Natural killer cell (primary cell): ENCODE results near the gene PLCG2. TPM values are rescaled to one million over a fixed set of nuclear protein-coding genes. Genes with fewer than 3 reads are reported as not detected.

ENCODE experiments used
- ATAC-seq, 3 donors: fragments of 150-1000 bp in 2 of 3; fragments of 200-7000 bp in 1 of 3; cut with Tn5 transposase; 1 replicate in 1 of 3; 2 replicates in 2 of 3; pipeline ENCODE4 v1.10.0; 2021; ENCODE audit warnings: mild to moderate bottlenecking in 2 of 3, moderate library complexity in 2 of 3
- DNase-seq, 2 donors: peaks; one replicate each; pipeline versions ENCODE4 v3.0.0 to v3.0.0-alpha.2; 2013 to 2021; ENCODE audit warnings: mixed read lengths in 1 of 2
- H3K27ac ChIP-seq: one replicate; pipeline ENCODE4 v1.5.1; 2013; ENCODE audit warnings: mild to moderate bottlenecking, low read length
- H3K27me3 ChIP-seq: one replicate; pipeline ENCODE4 v1.6.1; 2013; ENCODE audit warnings: low read length; ENCODE audit not compliant: control insufficient read depth, insufficient read depth
- H3K36me3 ChIP-seq: one replicate; pipeline ENCODE4 v1.6.1; 2013; ENCODE audit warnings: low read length; ENCODE audit not compliant: control insufficient read depth, insufficient read depth
- H3K4me1 ChIP-seq: one replicate; pipeline ENCODE4 v1.6.1; 2013; ENCODE audit warnings: low read length; ENCODE audit not compliant: control insufficient read depth, insufficient read depth
- H3K4me3 ChIP-seq: one replicate; pipeline ENCODE4 v1.5.1; 2013; ENCODE audit warnings: low read length
- H3K9me3 ChIP-seq: one replicate; pipeline ENCODE4 v1.6.1; 2013; ENCODE audit warnings: low read length; ENCODE audit not compliant: control insufficient read depth, insufficient read depth
- H3K27ac Mint-ChIP-seq, 2 donors: one replicate each; pipeline ENCODE4 v1.8.0; 2022; ENCODE audit warnings: mild to moderate bottlenecking in 2 of 2, mixed read lengths in 2 of 2, moderate library complexity in 1 of 2
- H3K27me3 Mint-ChIP-seq, 2 donors: one replicate each; pipeline ENCODE4 v1.8.0; 2022; ENCODE audit warnings: low read depth in 2 of 2, mixed read lengths in 2 of 2
- H3K36me3 Mint-ChIP-seq: one replicate; pipeline ENCODE4 v1.8.0; 2022; ENCODE audit warnings: mixed read lengths
- H3K4me1 Mint-ChIP-seq, 2 donors: one replicate each; pipeline ENCODE4 v1.8.0; 2022; ENCODE audit warnings: mixed read lengths in 2 of 2
- H3K4me3 Mint-ChIP-seq: one replicate; pipeline ENCODE4 v1.8.0; 2022; ENCODE audit warnings: mild to moderate bottlenecking, moderate library complexity, mixed read lengths
- H3K9me3 Mint-ChIP-seq, 2 donors: one replicate each; pipeline ENCODE4 v1.8.0; 2022; ENCODE audit warnings: mixed read lengths in 2 of 2
- WGBS: methylation state at CpG from one replicate; pipeline ENCODE4 v1.1.7; 2013; ENCODE audit warnings: missing lambda C conversion rate; ENCODE audit not compliant: insufficient coverage; 5-methylcytosine and 5-hydroxymethylcytosine counted together
- intact Hi-C: fragments of 100-400 bp; cut with micrococcal nuclease; formaldehyde crosslinking; loops from one replicate; pipeline ENCODE4 v1.14.2; 2022
- total RNA-seq, 4 donors: library from RNA; stranded (reverse); fragments of 120-200 nt in 1 of 4; gene quantifications; one replicate each; pipeline versions ENCODE4 v1.2.3 to v1.2.4, GENCODE V29; 2013 to 2022
- TF ChIP-seq, protein P1 (sequence below): fragments of 200-600 bp; IDR thresholded peaks from one replicate; pipeline ENCODE4 v1.8.0; 2022; ENCODE audit warnings: antibody characterized with exemption

The PLCG2 gene
- total RNA-seq, 3 donors from 2014 or later (not counting 1 experiment from before 2014, with no cell fraction given): 250 to 298 (median 285) TPM

DNA sequence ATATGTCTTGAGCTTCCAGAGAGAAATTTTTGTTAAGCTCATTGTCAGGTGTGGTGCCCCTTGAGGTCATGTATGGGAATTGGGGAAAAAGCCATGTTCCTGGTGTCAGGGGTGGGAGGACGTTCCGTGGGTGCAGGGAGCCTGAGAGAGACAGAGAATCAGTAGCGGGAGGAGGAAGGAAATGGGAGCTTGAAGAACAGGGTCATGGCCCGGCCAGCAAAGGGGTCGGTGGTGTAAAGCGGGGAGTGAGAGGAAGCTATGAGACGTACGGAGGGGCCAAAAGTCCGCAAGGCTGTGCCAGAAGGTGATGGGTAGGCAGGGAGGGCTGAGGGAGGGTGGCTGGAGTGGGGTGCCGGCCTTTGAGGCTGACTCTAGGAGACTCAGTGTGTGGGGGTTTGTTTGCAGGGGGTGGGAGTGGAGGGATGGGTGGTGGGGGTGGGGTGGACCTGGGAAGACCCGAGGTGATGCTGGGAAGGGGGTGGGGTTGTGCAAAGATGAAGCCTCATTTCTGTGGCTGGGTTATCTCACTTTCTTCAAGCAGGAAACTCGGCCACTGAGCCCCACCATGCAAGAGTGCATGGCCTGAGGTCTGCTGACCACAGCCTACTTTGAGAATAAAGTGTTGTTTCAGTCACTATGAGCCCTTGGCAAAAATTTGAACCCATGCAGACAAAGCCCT, 63.6 kb downstream of the PLCG2 start:
- Histone ChIP-seq H3K4me1 (peaks cover 70% of the 10 kb centered on the region), H3K9me3 (no peaks in the 10 kb centered on the region), H3K36me3 (peaks cover 7% of the 10 kb centered on the region), H3K4me3 (peak overlapping the region; percentile 34), H3K27me3 (no peaks in the 10 kb centered on the region), H3K27ac (peak overlapping the region; percentile 90)
- Mint-ChIP-seq H3K9me3 (no peaks in the 10 kb centered on the region), H3K4me3 (peak overlapping the region; percentile 79), H3K27me3 (no peaks in the 10 kb centered on the region), H3K36me3 (no peaks in the 10 kb centered on the region), H3K4me1 (peaks cover 56 to 66% of the 10 kb centered on the region in 2 donors), H3K27ac (peak overlapping the region; percentile 91 to 95)
- 23% methylated on average over 12 of the region's 12 CpGs for WGBS
- peak; percentile 24 to 46 (median 32) for ATAC-seq
- TF ChIP-seq, protein P1, sequence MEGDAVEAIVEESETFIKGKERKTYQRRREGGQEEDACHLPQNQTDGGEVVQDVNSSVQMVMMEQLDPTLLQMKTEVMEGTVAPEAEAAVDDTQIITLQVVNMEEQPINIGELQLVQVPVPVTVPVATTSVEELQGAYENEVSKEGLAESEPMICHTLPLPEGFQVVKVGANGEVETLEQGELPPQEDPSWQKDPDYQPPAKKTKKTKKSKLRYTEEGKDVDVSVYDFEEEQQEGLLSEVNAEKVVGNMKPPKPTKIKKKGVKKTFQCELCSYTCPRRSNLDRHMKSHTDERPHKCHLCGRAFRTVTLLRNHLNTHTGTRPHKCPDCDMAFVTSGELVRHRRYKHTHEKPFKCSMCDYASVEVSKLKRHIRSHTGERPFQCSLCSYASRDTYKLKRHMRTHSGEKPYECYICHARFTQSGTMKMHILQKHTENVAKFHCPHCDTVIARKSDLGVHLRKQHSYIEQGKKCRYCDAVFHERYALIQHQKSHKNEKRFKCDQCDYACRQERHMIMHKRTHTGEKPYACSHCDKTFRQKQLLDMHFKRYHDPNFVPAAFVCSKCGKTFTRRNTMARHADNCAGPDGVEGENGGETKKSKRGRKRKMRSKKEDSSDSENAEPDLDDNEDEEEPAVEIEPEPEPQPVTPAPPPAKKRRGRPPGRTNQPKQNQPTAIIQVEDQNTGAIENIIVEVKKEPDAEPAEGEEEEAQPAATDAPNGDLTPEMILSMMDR: no peak
- intact Hi-C loops: loop anchor here (2.0 to 5.0 kb wide), 3 partner anchors 26 to 225 kb away; no protein-coding TSS in a partner anchor
- peak; percentile 26 to 31 for DNase-seq

DNA sequence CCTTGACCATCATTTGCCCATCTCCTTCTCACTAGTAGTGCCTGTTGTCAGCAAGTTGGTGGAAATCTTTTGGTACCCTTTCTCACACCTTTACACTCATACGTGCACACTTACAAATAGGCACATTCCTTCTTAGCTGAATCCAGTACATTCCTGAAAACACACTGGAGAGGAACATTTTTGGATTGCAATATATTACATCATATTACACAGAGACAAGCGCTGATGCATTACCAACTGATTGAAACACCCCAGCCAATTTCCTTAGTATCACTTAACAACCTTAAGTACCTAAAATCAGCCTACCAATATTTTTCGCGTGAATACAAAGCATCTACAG, 64.1 kb downstream of the PLCG2 start:
- peaks cover 51 to 65% of the 10 kb centered on the region in 2 donors for H3K4me1 Mint-ChIP-seq
- intact Hi-C loops: loop anchor here (2.0 to 5.0 kb wide), 3 partner anchors 26 to 226 kb away; no protein-coding TSS in a partner anchor
- H3K36me3 Mint-ChIP-seq: no peaks in the 10 kb centered on the region
- H3K4me3 ChIP-seq: no peak overlapping the region
- H3K27me3 ChIP-seq: no peaks in the 10 kb centered on the region
- ATAC-seq (peak in 2 of 3 donors; percentile 0 to 13), DNase-seq (no peak)
- H3K27ac ChIP-seq: peak overlapping the region; percentile 90
- peak overlapping the region; percentile 91 to 95 for H3K27ac Mint-ChIP-seq
- TF ChIP-seq, protein P1: no peak
- peaks cover 7% of the 10 kb centered on the region for H3K36me3 ChIP-seq
- no peaks in the 10 kb centered on the region for H3K9me3 ChIP-seq
- 37% methylated on average over 4 of the region's 4 CpGs for WGBS
- no peaks in the 10 kb centered on the region for H3K27me3 Mint-ChIP-seq
- H3K4me1 ChIP-seq: peaks cover 66% of the 10 kb centered on the region
- no peaks in the 10 kb centered on the region for H3K9me3 Mint-ChIP-seq
- peak overlapping the region; percentile 79 for H3K4me3 Mint-ChIP-seq

DNA sequence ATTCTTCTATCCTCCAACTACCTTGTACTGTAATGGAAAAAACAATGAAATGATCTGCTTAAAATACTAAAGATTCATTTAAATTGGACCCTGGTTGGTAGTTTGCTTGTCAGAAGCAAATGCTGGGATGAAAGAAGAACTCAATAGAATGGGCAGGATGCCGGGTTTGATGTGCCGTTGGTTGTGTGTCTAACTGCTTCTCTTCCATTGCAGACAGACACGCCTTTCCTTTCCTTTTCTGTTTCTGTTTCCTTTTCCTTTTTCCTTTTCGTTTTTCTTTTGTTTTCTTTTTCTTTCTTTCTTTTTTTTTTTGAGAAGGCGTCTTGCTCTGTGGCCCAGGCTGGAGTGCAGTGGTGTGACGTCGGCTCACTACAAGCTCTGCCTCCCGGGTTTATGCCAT, 64.6 kb downstream of the PLCG2 start:
- Mint-ChIP-seq H3K27ac (peak overlapping the region; percentile 91 to 95), H3K27me3 (no peaks in the 10 kb centered on the region), H3K4me3 (peak overlapping the region; percentile 79), H3K9me3 (no peaks in the 10 kb centered on the region), H3K4me1 (peaks cover 53 to 66% of the 10 kb centered on the region in 2 donors), H3K36me3 (no peaks in the 10 kb centered on the region)
- intact Hi-C loops: loop anchor here (2.0 to 5.0 kb wide), 3 partner anchors 25 to 226 kb away; no protein-coding TSS in a partner anchor
- WGBS: 45% methylated on average over 8 of the region's 8 CpGs
- Histone ChIP-seq H3K9me3 (no peaks in the 10 kb centered on the region), H3K27ac (peak overlapping the region; percentile 90), H3K4me3 (no peak overlapping the region), H3K4me1 (peaks cover 64% of the 10 kb centered on the region), H3K27me3 (no peaks in the 10 kb centered on the region), H3K36me3 (peaks cover 7% of the 10 kb centered on the region)
- ATAC-seq (peak; percentile 17 to 49 (median 22)), DNase-seq (peak in 1 of 2 donors; percentile 51)
- TF ChIP-seq, protein P1: no peak
